Measurements from ENCODE around the gene CDHR4. TPM values are rescaled to one million over a fixed set of nuclear protein-coding genes. Genes with fewer than 3 reads are reported as not detected.
"Not testable (repeated sequence)": the region's sequence is repeated elsewhere in the genome, so short reads cannot be mapped to it uniquely, and the experiment has no call there.

CDHR4 gene
- total RNA-seq, 1 donor: not detected

- Histone ChIP-seq H3K4me1 (ENCODE audit: insufficient read depth, low read length) (peaks cover 15% of the 10 kb centered on the region), H3K9me3 (ENCODE audit: low read depth, low read length) (no peaks in the 10 kb centered on the region), H2AFZ (ENCODE audit: low read length) (no peak overlapping the region), H3K27ac (ENCODE audit: low read depth, low read length) (no peak overlapping the region), H3K4me2 (ENCODE audit: insufficient read depth, low read length) (no peak overlapping the region), H3K4me3 (ENCODE audit: insufficient read depth, low read length) (no peak overlapping the region), H3K79me2 (ENCODE audit: insufficient read depth, low read length) (peaks cover 38% of the 10 kb centered on the region), H3K36me3 (ENCODE audit: insufficient read depth, low read length) (peaks cover 7% of the 10 kb centered on the region), H4K20me1 (ENCODE audit: insufficient read depth, low read length) (peaks cover 12% of the 10 kb centered on the region), H3K27me3 (ENCODE audit: insufficient read depth, low read length) (peaks cover 5% of the 10 kb centered on the region)
- no peak for DNase-seq (ENCODE audit: insufficient read length, low spot score, missing footprints)
- TF ChIP-seq CTCF (IDR thresholded peaks at IDR 0.05; ENCODE audit: extremely low read depth, low read depth, low read length): no peak
Measured at GRCh38 chr3:49787536-49787935, 12.1 kb downstream of the CDHR4 start.

- Histone ChIP-seq H3K27ac (ENCODE audit: low read depth, low read length) (peak overlapping the region; percentile 80), H2AFZ (ENCODE audit: low read length) (peak overlapping the region; percentile 96), H3K79me2 (ENCODE audit: insufficient read depth, low read length) (peaks cover 42% of the 10 kb centered on the region), H3K36me3 (ENCODE audit: insufficient read depth, low read length) (peaks cover 7% of the 10 kb centered on the region), H3K4me3 (ENCODE audit: insufficient read depth, low read length) (peak overlapping the region; percentile 87), H4K20me1 (ENCODE audit: insufficient read depth, low read length) (peaks cover 15% of the 10 kb centered on the region), H3K27me3 (ENCODE audit: insufficient read depth, low read length) (peaks cover 5% of the 10 kb centered on the region), H3K9me3 (ENCODE audit: low read depth, low read length) (no peaks in the 10 kb centered on the region), H3K4me1 (ENCODE audit: insufficient read depth, low read length) (peaks cover 15% of the 10 kb centered on the region), H3K4me2 (ENCODE audit: insufficient read depth, low read length) (peak overlapping the region; percentile 85)
- DNase-seq (ENCODE audit: insufficient read length, low spot score, missing footprints): peak; percentile 47
- no peak for TF ChIP-seq CTCF (IDR thresholded peaks at IDR 0.05; ENCODE audit: extremely low read depth, low read depth, low read length)
Measured at GRCh38 chr3:49787182-49787464, 12.6 kb downstream of the CDHR4 start.

GRCh38 chr3:49786357-49787181, 13.1 kb downstream of the CDHR4 start, which contains the start of gene IP6K1:
IP6K1 (minus strand) TSS chr3:49786542; CDS start chr3:49748040, 38,502 bp downstream.
- TF ChIP-seq CTCF (IDR thresholded peaks at IDR 0.05; ENCODE audit: extremely low read depth, low read depth, low read length): no peak
- peaks cover 15% of the 10 kb centered on the region for H3K4me1 ChIP-seq (ENCODE audit: insufficient read depth, low read length)
- H3K79me2 ChIP-seq (ENCODE audit: insufficient read depth, low read length): peaks cover 48% of the 10 kb centered on the region
- H3K4me2 ChIP-seq (ENCODE audit: insufficient read depth, low read length): peak within 1 kb of the TSS; percentile 85
- peak within 1 kb of the TSS; percentile 87 for H3K4me3 ChIP-seq (ENCODE audit: insufficient read depth, low read length)
- H3K36me3 ChIP-seq (ENCODE audit: insufficient read depth, low read length): peaks cover 11% of the 10 kb centered on the region
- peak within 1 kb of the TSS; percentile 96 for H2AFZ ChIP-seq (ENCODE audit: low read length)
- H3K27me3 ChIP-seq (ENCODE audit: insufficient read depth, low read length): peaks cover 5% of the 10 kb centered on the region
- H4K20me1 ChIP-seq (ENCODE audit: insufficient read depth, low read length): peaks cover 15% of the 10 kb centered on the region
- no peaks in the 10 kb centered on the region for H3K9me3 ChIP-seq (ENCODE audit: low read depth, low read length)
- H3K27ac ChIP-seq (ENCODE audit: low read depth, low read length): peak within 1 kb of the TSS; percentile 80
- DNase-seq (ENCODE audit: insufficient read length, low spot score, missing footprints): peak; percentile 100

- Histone ChIP-seq H3K4me3 (ENCODE audit: insufficient read depth, low read length) (peak overlapping the region; percentile 87), H3K79me2 (ENCODE audit: insufficient read depth, low read length) (peaks cover 56% of the 10 kb centered on the region), H3K36me3 (ENCODE audit: insufficient read depth, low read length) (peaks cover 17% of the 10 kb centered on the region), H2AFZ (ENCODE audit: low read length) (peak overlapping the region; percentile 84), H3K9me3 (ENCODE audit: low read depth, low read length) (no peaks in the 10 kb centered on the region), H3K4me1 (ENCODE audit: insufficient read depth, low read length) (peaks cover 15% of the 10 kb centered on the region), H4K20me1 (ENCODE audit: insufficient read depth, low read length) (peaks cover 15% of the 10 kb centered on the region), H3K4me2 (ENCODE audit: insufficient read depth, low read length) (peak overlapping the region; percentile 85), H3K27ac (ENCODE audit: low read depth, low read length) (peak overlapping the region; percentile 80), H3K27me3 (ENCODE audit: insufficient read depth, low read length) (peaks cover 5% of the 10 kb centered on the region)
- DNase-seq (ENCODE audit: insufficient read length, low spot score, missing footprints): peak; percentile 84
- no peak for TF ChIP-seq CTCF (IDR thresholded peaks at IDR 0.05; ENCODE audit: extremely low read depth, low read depth, low read length)
Measured at GRCh38 chr3:49785565-49786356, 13.9 kb downstream of the CDHR4 start.

- not testable (repeated sequence) for H3K27me3 ChIP-seq (ENCODE audit: insufficient read depth, low read length)
Measured at GRCh38 chr3:49782277-49782676, 17.4 kb downstream of the CDHR4 start.

More at GRCh38 chr3:49782277-49782676, 17.4 kb downstream of the CDHR4 start:
- not testable (repeated sequence) for H3K9me3 ChIP-seq (ENCODE audit: low read depth, low read length); H3K27ac ChIP-seq (ENCODE audit: low read depth, low read length); H2AFZ ChIP-seq (ENCODE audit: low read length); H3K4me2 ChIP-seq (ENCODE audit: insufficient read depth, low read length); DNase-seq (ENCODE audit: insufficient read length, low spot score, missing footprints); H3K4me3 ChIP-seq (ENCODE audit: insufficient read depth, low read length)
- Histone ChIP-seq H3K4me1 (ENCODE audit: insufficient read depth, low read length) (peaks cover 19% of the 10 kb centered on the region), H4K20me1 (ENCODE audit: insufficient read depth, low read length) (peaks cover 37% of the 10 kb centered on the region), H3K79me2 (ENCODE audit: insufficient read depth, low read length) (peaks cover 89% of the 10 kb centered on the region), H3K36me3 (ENCODE audit: insufficient read depth, low read length) (peaks cover 32% of the 10 kb centered on the region)
